Activated CD4-positive, alpha-beta T cell treated with anti-CD3 and anti-CD28 coated beads, Interleukin-2, amount 50 U/mL, for 4 hours (primary cell): ENCODE data around the gene MAST1.
"Not testable (repeated sequence)": the region's sequence is repeated elsewhere in the genome, so short reads cannot be mapped to it uniquely, and the experiment has no call there.

ENCODE experiments used
- DNase-seq, 2 experiments: peaks; one replicate each; pipeline ENCODE4 v3.0.0-alpha.2; 2020

Gene MAST1

GRCh38 chr19:12899891-12900518 is 61.7 kb downstream of the MAST1 start:
- no peak for DNase-seq

- DNase-seq = no peak
Measured at GRCh38 chr19:12907166-12907565, 68.9 kb downstream of the MAST1 start.

GRCh38 chr19:12912571-12912970 is 74.3 kb downstream of the MAST1 start:
- no peak for DNase-seq

- no peak for DNase-seq
Measured at GRCh38 chr19:12913011-12913561, 74.8 kb downstream of the MAST1 start.

GRCh38 chr19:12913851-12914690 is 75.8 kb downstream of the MAST1 start:
- DNase-seq = peak; percentile 37 to 49

GRCh38 chr19:12915860-12916259 is 77.5 kb downstream of the MAST1 start:
- DNase-seq = not testable (repeated sequence)

GRCh38 chr19:12918253-12918652 is 79.9 kb downstream of the MAST1 start:
- DNase-seq = no peak

- no peak for DNase-seq
Measured at GRCh38 chr19:12921047-12921446, 82.7 kb downstream of the MAST1 start.

GRCh38 chr19:12922959-12923358 is 84.6 kb downstream of the MAST1 start:
- no peak for DNase-seq
